Osteocyte (in vitro differentiated cells): ENCODE measurements around the gene ZNF423. TPM values are rescaled to one million over a fixed set of nuclear protein-coding genes. Genes with fewer than 3 reads are reported as not detected.

ENCODE experiments used
- DNase-seq: peaks from one replicate; pipeline ENCODE4 v3.0.0; 2021; ENCODE audit warnings: mixed read lengths; ENCODE audit not compliant: unreplicated experiment; ENCODE audit errors: extremely low spot score
- H3K27ac Mint-ChIP-seq: one replicate; pipeline ENCODE4 v1.8.0; 2021; ENCODE audit warnings: mild to moderate bottlenecking, mixed read lengths; ENCODE audit not compliant: unreplicated experiment
- H3K27me3 Mint-ChIP-seq: one replicate; pipeline ENCODE4 v1.8.0; 2021; ENCODE audit warnings: mixed read lengths; ENCODE audit not compliant: unreplicated experiment
- H3K36me3 Mint-ChIP-seq: one replicate; pipeline ENCODE4 v1.8.0; 2021; ENCODE audit warnings: mixed read lengths; ENCODE audit not compliant: unreplicated experiment
- H3K4me1 Mint-ChIP-seq: one replicate; pipeline ENCODE4 v1.8.0; 2021; ENCODE audit warnings: mixed read lengths; ENCODE audit not compliant: unreplicated experiment
- H3K4me3 Mint-ChIP-seq: one replicate; pipeline ENCODE4 v1.8.0; 2021; ENCODE audit warnings: mild to moderate bottlenecking, moderate library complexity, mixed read lengths; ENCODE audit not compliant: unreplicated experiment
- H3K9me3 Mint-ChIP-seq: one replicate; pipeline ENCODE4 v1.8.0; 2021; ENCODE audit warnings: mixed read lengths; ENCODE audit not compliant: unreplicated experiment
- total RNA-seq: library from RNA; stranded (reverse); gene quantifications from 2 replicates; pipeline ENCODE4 v1.2.1, GENCODE V29; 2021
- TF ChIP-seq, protein P1 (sequence below): fragments of 200-600 bp; sonication (generic); IDR thresholded peaks from 2 replicates; pipeline ENCODE4 v1.5.0; 2021; ENCODE audit warnings: antibody characterized with exemption, mild to moderate bottlenecking, moderate library complexity

The ZNF423 gene
- total RNA-seq, 1 donor from 2014 or later, result 25.1 TPM

DNA sequence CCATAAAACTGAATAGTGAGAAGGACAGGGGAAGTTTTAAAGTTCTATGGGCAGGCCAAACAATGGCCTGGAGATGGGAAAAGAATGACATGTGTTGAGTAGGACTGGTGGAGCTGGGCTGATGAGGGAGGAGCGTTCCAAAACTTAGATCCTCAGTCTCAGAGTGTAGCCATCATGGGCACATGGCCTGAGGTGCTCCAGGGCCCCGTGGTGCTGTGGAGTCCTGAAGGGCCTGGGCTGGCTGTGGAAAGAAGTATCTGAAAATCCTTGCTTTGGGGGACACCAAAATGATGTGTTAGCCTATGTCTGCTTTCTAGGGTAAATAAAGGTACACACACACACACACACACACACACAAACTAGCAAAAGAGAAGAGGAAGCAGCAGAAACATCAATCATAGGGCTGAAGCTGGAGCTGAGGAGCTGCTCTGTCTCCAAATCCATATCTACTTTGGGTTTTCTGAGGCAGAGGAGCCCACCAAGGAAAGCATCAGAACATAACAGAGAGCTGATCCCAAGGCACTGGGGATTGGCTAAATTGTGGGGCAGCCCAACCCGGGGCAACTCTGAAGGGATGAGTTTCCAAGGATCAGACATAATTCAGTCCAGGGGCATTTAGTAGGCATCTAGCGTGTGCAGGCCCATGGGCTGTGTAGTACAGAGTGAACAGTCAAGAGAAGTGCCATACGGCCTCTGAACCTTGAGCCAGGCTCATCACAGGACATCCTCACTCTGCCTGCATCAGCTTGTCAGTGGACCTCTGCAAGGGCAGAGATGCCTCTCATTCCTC is 397.1 kb downstream of the ZNF423 start:
- Mint-ChIP-seq H3K36me3 (no peaks in the 10 kb centered on the region), H3K9me3 (no peaks in the 10 kb centered on the region), H3K27ac (no peak overlapping the region), H3K4me1 (no peaks in the 10 kb centered on the region), H3K4me3 (no peak overlapping the region), H3K27me3 (peaks cover 15% of the 10 kb centered on the region)
- TF ChIP-seq, protein P1, sequence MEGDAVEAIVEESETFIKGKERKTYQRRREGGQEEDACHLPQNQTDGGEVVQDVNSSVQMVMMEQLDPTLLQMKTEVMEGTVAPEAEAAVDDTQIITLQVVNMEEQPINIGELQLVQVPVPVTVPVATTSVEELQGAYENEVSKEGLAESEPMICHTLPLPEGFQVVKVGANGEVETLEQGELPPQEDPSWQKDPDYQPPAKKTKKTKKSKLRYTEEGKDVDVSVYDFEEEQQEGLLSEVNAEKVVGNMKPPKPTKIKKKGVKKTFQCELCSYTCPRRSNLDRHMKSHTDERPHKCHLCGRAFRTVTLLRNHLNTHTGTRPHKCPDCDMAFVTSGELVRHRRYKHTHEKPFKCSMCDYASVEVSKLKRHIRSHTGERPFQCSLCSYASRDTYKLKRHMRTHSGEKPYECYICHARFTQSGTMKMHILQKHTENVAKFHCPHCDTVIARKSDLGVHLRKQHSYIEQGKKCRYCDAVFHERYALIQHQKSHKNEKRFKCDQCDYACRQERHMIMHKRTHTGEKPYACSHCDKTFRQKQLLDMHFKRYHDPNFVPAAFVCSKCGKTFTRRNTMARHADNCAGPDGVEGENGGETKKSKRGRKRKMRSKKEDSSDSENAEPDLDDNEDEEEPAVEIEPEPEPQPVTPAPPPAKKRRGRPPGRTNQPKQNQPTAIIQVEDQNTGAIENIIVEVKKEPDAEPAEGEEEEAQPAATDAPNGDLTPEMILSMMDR, result no peak
- peak; percentile 69 for DNase-seq

GRCh38 chr16:49458243-49458642 is 397.7 kb downstream of the ZNF423 start:
- peak; percentile 54 for DNase-seq
- TF ChIP-seq, protein P1, result no peak
- H3K4me3 Mint-ChIP-seq, result no peak overlapping the region

GRCh38 chr16:49457196-49457595 is 398.7 kb downstream of the ZNF423 start:
- Mint-ChIP-seq H3K27me3 (peaks cover 17% of the 10 kb centered on the region), H3K4me1 (no peaks in the 10 kb centered on the region), H3K36me3 (no peaks in the 10 kb centered on the region), H3K4me3 (no peak overlapping the region), H3K9me3 (no peaks in the 10 kb centered on the region), H3K27ac (no peak overlapping the region)
- peak; percentile 77 for DNase-seq
- TF ChIP-seq, protein P1, result no peak

More at GRCh38 chr16:49458243-49458642, 397.7 kb downstream of the ZNF423 start:
- Mint-ChIP-seq H3K27me3 (peaks cover 15% of the 10 kb centered on the region), H3K36me3 (no peaks in the 10 kb centered on the region), H3K27ac (no peak overlapping the region), H3K4me1 (no peaks in the 10 kb centered on the region), H3K9me3 (no peaks in the 10 kb centered on the region)

GRCh38 chr16:49456763-49457162 is 399.1 kb downstream of the ZNF423 start:
- Mint-ChIP-seq H3K27me3 (peaks cover 19% of the 10 kb centered on the region), H3K36me3 (no peaks in the 10 kb centered on the region), H3K4me3 (no peak overlapping the region), H3K4me1 (no peaks in the 10 kb centered on the region), H3K27ac (no peak overlapping the region), H3K9me3 (no peaks in the 10 kb centered on the region)
- peak; percentile 54 for DNase-seq
- TF ChIP-seq, protein P1, result no peak

DNA sequence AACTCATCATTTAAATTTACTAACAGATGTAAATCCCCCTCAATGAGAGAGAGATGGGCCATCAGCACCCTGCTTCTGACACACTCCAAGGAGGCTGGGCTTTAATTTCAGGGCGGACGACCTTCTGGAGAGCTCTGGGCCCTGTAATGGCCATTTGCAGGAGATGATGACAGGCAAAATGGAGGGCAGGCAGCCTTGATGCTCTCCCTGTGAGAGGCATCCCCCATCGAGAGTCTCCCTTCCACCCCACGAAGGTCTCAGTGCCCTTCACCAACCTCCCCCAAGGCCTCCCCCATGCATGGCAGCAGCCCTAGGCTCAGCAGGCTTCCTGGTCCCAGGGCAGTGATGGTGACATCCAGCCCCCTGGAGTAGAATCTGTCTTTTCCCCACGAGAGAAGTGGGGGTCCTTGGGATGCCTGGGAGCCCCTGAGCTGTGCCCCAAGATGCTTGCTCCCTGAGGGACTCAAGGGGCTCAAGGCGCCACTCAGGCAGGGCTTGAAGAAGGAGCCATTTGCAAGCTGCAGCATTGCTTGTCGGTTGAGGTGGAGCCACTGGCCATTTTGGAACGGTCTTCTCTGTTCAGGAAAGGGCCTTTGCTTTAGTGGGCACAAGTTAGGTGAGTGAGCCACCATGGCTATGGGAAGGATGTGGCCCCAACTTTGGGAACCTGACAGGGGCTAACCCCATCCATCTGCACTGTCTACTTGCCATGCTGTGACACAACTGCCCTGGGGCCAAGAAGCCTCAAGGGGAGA is 399.7 kb downstream of the ZNF423 start:
- H3K36me3 Mint-ChIP-seq, result no peaks in the 10 kb centered on the region
- DNase-seq, result peak; percentile 79
- H3K4me3 Mint-ChIP-seq, result no peak overlapping the region
- TF ChIP-seq, protein P1, result no peak
- H3K27ac Mint-ChIP-seq, result no peak overlapping the region
- peaks cover 25% of the 10 kb centered on the region for H3K27me3 Mint-ChIP-seq
- no peaks in the 10 kb centered on the region for H3K4me1 Mint-ChIP-seq
- H3K9me3 Mint-ChIP-seq, result no peaks in the 10 kb centered on the region
